HG03575 (cell line): ENCODE measurements around the gene PSKH1.
"Not testable (repeated sequence)": the region's sequence is repeated elsewhere in the genome, so short reads cannot be mapped to it uniquely, and the experiment has no call there.

ENCODE experiments used
- ATAC-seq: cut with Tn5 transposase; IDR thresholded peaks from one replicate; pipeline ENCODE4 v1.9.1; 2021; ENCODE audit not compliant: unreplicated experiment, insufficient number of reproducible peaks, low FRiP score; ENCODE audit errors: extremely low read depth

PSKH1 gene

DNA sequence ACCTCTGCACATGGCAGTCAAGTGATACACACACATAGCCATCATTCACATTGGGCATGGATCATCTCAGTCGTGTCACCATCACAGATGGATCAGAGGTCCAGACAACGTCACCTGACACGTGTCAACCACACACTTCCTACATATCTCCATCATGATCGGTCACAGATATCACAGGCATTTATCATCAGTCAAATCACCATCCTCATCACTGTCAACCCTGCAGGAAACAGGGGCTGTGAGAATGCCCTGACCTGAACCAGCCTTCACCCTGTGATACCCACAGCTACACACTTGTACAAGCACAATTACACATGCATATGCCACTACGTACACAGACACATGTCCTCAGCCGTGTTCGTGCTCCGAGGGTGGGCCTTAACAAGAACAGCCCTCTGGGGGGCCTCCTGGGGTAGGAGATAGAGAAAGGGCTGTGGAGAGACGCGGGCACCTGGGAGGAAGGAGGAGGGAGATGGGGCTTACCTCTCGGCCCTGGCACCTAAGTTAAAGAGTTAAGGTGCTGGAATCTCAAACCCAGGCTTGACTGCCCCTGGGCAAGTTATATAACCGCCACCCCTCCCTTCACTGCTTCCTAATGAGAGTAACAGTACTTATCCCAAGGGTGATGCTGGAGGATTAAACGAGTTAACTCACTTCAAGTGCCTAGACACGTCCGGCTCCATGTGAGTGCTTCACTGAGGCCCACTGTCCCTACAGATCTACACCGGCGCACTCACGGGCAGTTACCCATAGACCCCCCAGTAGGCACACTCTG is 74.3 kb downstream of the PSKH1 start:
- ATAC-seq = no peak

DNA sequence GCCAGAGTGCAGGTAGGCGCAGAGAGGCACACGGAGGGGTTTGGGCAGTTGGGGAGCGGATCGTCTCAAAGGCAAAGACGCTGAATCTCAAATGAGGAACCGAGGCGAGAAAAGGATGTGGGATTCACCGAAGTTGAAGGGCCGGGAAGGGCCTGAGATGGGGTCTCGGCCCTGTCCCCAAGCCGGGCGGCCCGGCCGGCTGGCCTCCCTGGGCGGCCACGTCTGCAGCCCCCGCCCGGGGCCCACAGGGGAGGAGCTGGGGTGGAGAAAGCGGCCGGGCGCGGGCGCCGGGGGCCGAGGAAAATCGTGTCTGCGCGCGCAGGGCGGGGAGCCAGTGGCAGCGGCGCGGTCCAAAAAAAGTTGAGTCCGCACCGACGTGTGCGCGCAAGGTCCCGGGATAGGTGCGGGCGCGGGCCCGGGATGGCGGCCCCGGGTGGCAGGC is 74.9 kb downstream of the PSKH1 start:
- no peak for ATAC-seq

DNA sequence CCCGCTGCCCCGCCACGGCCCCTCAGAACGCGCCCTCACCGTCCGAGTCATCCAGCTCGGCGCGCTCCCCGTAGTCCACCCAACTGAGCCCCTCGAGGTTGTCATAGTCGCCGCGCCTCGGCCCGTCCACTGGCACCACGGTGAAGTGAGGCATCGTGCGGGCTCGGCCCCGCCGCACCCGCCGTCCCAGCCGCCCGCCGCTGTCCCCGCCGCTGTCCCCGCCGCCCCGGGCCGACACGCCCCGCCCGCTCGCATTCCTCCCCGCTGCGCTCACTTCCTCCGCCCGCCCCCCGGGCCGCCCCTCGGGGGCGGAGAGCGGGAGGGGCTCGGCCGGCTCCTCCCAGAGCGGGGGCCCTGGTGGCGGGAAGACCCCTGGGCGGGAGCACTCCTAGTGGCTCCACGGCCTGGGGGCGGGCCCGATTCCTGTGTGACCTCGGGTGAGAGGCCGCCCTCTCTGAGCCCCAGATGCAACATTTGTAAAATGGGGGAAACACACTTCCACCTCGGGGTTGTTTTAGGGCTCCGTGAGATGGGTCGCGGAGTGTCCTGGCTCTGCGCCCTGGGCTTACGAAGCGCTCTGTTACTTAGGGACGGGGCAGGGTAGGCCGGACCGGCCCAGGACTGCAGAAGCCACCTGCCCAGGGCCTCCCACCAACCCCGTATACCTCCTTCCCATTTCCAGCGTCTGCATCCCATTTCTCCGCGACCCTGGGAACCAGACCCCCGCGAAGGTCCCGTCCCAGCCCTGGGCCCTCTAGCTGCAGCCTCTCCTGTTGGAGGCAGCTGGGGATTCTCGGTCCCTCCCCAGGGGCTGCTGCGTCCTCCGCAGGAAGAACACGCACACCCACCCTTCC is 75.6 kb downstream of the PSKH1 start, which contains the start of gene SLC12A4:
TSS of gene SLC12A4 (minus strand) at position 238 of the 854 bp plus-strand sequence. CDS start at position 154, 84 bp downstream.
- ATAC-seq = no peak

DNA sequence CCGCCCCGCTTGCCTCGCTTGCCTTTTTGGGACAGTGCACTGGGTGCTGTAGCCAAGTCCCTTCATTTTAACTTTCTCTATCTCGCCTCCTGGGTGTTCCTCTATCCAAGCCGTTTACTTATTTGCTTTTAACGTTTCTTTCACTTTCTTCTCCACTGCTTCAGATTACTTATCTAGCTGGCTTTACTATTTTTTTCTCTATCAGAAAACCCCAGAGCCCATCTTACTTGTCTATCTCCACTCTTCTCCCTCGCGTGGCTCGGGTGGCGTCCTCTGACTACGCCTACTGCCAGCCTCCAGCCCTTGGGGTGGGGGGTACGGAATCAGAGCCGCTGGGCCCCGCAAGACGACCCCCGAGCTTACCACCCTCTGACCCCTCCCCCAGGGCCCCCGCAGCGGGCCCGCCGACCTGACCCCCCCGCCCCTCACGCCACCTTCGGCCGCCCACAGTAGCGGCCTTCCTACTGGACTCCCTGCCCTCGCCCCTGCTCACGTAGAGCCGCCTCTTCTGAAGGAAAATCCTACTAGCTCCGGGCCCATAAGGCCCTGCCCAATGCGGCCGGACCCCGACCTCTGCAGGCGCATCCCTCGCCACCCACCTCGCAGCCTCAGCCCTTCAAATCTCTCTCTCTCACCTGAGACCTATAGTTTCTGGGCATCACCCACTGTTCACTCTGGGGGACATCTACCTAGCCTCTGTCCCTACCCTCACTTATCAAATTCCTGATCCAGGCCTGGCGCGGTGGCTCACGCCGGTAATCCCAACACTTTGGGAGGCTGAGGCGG is 76.4 kb downstream of the PSKH1 start:
- ATAC-seq = no peak

DNA sequence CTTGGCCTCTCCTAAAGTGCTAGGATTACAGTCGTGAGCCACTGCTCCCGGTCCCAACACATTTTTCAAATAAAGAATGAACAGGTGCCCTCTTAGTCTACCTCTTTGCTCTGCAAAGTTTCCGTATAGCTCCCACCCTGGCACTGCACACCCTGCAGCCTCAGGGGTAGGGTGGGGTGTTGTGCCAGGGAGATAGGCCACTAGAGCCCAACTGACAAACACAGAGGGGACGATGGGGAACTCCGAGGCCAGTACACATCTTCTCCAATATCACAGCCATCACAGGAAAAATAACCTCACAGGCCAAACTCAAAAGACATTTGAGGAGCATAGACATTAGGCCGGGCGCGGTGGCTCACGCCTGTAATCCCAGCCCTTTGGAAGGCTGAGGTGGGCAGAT is 78.1 kb downstream of the PSKH1 start:
- no peak for ATAC-seq

DNA sequence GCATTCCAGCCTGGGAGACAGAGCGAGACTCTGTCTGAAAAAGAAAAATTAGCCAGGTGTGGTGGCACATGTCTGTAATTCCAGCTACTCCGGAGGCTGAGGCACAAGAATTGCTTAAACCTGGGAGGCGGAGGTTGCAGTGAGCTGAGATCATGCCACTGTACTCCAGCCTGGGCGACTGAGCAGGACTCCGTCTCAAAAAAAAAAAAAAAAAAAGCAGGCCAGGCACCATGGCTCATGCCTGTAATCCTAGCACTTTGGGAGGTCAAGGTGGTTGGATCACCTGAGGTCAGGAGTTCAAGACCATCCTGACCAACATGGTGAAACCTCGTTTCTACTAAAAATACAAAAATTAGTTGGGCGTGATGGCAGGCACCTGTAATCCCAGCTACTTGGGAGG is 79.2 kb downstream of the PSKH1 start:
- ATAC-seq = not testable (repeated sequence)

DNA sequence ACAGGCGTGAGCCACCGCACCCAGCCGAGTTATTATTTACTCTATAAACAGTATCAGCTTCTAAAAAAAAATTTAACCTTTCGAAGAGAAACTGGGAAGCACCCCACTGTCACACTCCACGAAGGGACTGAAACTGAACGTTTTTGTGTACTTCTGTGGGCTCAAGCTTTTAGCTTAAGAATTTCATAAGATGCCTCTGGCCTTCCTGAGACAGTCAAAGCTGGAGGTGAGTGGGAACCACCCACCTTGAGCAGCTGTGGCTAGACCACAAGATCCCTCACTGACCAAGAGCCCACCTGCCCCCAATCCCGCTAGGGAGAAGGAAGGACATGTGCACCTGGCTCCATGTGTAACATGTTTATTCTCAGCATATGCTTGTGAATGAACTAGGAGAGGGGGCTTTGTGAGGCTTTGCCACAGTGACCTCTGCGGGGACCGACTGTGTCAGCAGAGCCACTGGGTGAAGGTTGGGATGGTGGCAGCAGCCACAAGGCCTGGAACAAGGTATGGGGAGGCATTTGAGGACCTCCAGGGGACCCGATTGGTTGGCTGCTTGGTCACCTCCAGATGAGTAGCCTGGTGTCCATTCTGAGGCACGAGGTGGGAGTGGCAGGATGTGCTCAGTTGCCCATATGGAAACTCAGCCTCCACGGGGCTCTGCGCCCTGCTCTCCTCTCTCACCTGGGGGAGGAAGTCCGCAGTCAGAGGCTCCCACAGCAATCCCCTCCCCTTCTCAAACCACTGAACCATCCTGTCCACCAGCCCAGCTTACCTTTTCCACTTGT is 82.5 kb downstream of the PSKH1 start:
- ATAC-seq = no peak

DNA sequence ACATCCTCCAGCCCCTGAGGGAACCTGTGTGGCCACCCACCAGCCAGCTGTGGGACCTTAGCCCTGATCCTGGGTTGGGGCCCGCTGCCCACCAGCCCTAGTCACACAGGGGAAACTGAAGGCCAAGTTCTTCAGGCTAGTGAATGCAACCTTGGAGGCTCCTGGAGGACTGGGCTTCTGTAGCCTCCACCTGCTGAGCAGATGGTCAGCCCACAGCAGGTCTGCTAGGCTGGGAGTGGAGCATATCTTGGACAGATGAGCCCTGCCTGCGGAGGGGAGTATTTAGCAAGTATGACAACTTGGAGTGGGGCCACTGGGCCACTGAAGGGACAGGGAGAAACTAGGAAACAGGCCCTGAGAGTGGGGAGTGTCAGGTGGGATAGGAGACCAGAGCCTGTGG is 83.2 kb downstream of the PSKH1 start:
- no peak for ATAC-seq

DNA sequence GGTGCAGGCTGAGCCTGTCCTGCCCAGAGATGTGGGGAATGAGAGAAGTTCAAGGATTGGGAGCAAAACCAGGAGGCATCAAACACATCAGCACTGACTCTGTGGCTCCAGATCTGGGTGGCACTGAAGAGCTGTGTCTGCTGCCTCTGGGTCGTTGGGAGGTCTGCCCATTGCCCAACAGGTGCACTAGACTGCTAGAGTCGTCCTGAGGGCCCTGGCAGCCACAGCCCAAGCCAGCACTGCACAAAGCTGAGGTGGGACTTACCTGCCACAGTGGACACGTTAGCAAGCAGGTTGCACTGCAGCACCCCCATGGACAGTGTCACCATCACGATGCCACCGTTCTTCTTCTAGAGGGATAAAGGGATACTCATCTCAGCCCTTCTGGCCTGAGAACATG is 84.0 kb downstream of the PSKH1 start:
- ATAC-seq = no peak

DNA sequence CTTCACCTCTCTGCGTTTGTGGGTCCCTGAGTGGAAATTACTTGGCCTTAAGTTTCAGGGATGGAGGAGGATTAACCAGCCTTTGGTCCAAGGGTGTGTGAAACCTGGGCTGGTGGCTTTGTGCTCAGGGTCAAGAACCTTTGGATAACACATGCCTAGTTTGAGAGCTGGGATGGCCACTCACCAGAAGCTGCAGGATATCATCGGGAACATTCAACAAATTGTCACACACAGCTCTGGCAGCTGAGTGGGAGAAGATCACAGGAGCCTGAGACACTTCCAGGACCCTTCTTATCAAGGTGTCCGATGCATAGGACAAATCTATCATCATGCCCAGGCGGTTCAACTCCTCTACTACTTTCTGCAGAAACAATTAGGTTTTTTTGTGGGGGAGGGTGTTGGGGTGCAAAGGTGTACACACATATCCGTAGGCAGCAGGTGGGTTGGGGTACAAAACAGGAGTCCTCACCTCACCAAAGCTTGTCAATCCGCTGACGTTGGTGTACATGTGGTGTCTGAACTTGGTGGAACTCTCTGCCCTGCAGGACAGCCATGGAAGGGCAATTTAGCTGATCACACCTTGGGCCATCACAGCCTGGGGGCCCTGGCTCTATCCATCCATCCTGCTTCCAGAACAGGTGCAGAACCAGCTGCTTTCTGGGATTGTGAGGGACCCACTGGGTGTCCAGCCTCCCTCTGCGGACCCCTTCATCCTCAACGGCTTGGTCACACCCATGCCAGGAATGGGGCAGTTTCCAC is 84.6 kb downstream of the PSKH1 start:
- no peak for ATAC-seq
